Activated CD4-positive, alpha-beta T cell treated with anti-CD3 and anti-CD28 coated beads for 4 hours (primary cell): ENCODE results near the gene SCPEP1.
"Not testable (repeated sequence)": the region's sequence is repeated elsewhere in the genome, so short reads cannot be mapped to it uniquely, and the experiment has no call there.

Source experiments
- DNase-seq, 2 donors: peaks; one replicate each; pipeline ENCODE4 v3.0.0-alpha.2; 2020

SCPEP1 gene

DNA sequence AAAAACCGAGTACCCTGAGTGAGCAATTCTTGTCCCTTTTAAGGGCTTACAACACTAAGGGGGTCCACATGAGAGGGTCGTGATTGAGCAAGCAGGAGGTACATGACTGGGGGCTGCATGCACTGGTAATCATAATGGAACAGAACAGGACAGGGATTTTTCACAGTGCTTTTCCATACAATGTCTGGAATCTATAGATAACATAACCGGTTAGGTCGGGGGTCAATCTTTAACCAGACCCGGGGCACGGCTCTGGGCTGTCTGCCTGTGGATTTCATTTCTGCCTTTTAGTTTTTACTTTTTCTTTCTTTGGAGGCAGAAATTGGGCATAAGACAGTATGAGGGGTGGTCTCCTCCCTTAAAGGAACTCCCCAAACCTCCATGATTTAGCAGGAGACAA is 12.2 kb upstream of the SCPEP1 start:
- not testable (repeated sequence) for DNase-seq

DNA sequence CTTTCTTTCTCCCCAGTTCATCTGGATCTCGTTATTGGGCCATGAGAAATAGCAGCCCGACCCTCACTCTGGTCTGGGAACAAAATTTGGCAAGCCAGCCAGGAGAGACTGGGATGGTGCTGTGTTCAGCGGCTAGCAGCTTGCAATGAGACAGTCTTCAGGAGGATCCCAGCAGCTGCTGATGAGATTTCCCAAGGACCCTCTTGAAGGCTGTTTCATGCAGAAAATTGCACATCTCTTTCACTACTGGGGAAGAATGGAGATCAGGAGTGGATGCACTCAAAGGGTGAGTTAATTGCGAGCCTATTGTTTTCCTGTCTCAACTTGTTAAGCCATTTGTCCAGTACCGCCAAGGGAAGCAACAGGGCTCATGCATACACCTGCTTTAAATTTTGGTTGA is 11.6 kb upstream of the SCPEP1 start:
- DNase-seq: no peak

DNA sequence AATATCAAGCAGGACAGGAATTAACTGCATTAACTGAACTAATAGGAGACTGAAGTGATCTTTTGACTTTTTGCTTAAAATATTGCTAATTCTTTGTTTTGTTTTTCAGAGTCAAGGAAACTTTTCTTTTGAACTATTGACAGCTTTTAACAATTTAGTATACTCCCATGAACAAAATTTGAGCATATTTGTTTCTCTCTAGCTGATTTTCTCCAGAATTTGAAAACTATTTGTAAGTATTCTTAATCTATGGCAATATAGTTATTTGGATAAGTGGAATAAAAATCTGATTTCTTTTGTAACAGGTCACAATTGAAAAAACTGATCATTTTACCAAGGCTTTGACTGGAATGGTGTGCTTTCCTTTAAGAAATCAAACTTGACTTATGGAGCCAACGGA is 7.0 kb upstream of the SCPEP1 start:
- DNase-seq: no peak

DNA sequence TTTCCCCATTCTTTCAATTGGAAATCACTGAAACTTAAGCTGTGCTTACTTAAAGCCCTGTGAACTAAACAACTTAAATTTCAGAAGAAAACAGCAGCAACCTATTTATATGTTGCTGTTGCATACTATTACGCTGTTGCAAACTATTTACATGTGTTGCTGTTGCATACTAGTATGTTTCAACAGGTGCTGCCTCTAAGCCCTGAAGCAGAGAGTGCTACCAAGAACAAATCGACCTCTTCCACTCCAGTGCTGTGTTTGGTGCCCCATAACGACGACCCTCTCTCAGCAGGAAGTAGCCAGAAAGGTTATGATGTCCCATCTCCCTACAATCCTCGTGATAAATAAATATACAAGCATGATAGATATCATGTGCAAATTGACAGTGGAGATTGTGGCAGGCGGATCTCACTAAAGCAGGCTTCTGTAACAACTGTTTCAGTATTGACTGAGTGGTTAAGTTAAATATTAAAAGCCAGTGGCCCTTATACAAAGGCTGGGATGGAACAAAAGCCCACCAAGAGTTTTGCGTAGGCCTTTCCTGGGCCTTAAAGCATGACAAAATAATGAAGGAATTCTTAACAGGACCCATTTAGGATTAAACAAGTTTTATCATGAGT is 5.7 kb upstream of the SCPEP1 start:
- no peak for DNase-seq

DNA sequence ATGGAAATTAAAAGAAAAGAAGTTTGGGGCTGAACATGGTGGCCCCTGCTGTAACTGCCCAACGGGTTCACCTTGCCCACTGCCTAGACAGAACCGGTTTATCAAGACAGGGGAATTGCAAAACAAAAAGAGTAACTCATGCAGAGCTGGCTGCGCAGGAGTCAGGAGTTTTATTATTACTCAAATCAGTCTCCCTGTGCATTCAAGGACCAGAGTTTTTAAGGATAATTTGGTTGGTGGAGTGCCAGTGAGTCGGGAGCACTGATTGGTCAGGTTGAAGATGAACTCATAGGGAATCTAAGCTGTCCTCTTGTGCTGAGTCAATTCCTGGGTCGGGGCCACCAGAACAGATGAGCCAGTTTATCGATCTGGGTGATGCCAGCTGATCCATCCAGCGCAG is 4.4 kb upstream of the SCPEP1 start:
- no peak for DNase-seq

DNA sequence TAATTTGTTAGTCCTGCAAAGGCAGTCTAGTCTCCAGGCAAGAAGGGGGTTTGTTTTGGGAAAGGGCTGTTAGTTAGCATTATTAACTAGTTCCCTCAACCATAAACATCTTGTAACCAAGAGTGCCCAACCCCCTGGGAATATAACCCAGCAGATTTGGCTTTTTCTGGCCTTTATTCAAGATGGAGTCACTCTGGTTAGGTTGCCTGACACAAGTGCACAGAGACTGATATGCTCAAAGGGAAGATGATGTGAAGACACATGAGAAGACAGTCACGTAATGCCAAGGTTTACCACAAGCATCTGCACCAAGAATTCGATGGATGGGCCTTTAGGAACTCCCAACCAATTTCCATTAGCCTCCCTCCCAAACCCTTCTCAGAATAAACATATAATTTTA is 3.9 kb upstream of the SCPEP1 start:
- DNase-seq: no peak

DNA sequence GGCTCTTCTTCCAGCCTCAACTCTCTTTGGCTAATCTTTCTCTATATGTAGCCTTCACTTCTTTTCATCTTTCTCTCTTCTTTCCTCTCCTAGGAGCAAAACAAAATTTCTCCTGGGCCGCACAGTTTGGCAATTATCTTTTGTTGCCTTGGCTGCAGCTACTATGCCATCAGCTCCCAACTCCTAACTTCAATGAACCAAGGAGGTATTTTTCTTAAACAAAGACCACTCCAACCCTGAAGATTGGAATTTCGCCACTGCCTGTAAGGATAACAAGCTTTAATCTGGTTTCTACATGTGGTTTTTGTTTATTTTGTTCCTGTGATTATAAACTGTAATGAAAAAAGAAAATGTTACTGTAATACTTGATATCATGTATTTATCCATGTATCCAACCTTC is 2.3 kb upstream of the SCPEP1 start:
- DNase-seq: no peak

DNA sequence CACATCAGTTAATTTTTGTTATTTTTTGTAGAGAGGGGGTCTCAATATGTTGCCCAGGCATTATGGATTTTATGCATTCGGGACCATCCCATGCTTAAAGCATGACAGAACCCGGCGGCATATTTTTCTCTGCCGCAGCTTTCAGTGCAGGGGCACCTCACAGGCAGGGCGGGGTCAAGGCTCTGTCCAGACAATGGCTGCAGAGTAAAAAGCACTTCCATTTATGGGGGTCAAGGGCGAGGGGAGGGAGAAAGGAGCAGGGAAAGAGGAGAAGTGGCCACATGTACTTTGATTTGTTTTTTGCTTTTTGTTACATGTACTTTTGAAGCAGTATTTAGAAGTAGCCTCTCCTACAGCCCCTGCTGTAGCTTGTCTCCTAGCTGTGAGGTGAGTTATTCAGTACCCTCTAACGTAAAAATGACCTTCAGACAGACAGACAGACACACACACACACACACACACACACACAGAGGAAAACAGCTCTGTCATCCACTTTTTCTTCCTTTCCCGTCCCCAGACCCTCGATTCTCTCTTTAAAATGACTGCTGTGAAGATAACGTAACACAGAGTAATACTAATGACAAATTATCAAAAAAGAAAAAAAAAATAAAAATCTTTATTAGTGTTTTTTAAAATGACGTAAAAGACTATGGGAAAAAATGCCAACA is 856 bp upstream of the SCPEP1 start:
- DNase-seq: no peak

DNA sequence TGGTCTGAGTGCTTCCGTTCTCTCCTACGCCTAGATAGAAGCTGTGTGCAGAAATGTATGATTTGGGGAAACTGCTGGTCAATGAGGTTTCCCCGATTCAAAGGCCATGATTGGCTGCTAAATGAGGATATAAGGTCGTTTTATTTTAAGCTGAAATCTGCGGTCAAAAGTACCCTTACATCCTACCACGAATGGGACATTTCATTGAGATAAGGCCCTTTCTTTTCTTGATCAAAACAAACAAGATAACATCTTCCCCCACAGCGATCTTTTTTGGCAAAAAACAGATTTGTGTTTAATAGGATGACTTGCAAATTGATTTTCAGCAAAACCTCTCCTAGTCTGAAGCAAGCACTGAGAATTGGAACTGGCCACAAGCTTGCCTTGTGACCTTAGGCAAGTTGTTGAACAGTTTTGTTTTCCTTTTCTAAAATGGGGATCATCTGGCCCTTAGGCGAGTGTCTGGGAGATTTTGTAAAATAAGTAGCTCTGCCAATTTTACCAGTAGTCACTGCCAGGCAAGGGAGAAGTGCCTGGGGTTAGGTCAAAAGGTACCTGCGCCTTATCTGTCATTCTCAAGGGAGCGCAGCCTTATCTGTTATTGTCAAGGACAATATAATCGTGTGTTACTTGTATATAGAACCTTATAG is 635 bp downstream of the SCPEP1 start:
- no peak for DNase-seq

DNA sequence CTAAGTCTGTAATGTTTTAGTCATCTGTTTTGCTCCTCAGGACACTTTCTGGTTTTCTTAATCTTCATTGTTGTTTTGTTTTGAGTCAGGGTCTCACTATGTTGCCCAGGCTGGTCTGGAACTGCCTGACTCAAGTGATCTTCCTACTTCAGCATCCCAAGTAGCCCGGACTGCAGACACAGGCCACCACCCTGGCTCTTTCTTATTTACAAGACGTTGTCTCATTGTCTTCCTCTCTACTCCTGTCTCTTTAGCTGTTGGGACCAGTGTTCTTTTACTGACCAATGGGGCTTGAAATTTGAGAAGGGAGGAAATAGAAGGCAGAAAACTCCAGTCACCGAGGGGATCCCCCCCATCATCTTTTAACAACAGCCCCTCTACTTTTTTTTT is 1.2 kb downstream of the SCPEP1 start:
- no peak for DNase-seq

DNA sequence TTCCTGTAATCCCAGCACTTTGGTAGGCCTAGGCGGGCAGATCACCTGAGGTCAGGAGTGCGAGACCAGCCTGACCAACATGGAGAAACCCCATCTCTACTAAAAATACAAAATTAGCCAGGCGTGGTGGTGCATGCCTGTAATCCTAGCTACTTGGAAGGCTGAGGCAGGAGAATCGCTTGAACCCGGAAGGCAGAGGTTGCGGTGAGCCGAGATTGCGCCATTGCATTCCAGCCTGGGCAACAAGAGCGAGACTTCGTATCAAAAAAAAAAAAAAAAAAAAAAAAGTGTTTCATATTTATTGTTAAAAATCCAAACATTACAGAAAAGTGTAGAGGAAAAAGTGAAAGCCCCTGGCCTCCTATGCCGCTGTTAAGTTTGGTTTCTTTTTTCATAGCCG is 2.6 kb downstream of the SCPEP1 start:
- not testable (repeated sequence) for DNase-seq

DNA sequence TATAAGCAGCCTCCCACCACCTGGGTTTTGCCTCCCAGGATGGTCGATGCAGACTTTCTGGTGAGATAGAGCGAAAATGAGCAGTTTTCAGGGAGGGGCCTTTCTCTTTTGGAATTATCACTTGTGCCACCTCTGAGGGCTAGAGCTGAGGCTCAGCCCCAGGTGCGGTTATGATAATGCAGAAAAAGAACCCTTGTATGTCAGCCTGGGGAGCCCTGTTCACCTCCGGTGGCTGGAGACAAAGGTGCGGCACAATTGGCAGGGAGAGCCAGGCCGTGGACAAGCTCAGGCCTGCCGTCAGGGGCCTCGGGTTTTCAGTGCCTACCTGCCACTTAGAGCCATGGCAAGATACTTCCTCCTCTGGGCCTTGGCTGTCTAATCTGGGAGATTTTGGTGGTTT is 4.4 kb downstream of the SCPEP1 start:
- DNase-seq: no peak

DNA sequence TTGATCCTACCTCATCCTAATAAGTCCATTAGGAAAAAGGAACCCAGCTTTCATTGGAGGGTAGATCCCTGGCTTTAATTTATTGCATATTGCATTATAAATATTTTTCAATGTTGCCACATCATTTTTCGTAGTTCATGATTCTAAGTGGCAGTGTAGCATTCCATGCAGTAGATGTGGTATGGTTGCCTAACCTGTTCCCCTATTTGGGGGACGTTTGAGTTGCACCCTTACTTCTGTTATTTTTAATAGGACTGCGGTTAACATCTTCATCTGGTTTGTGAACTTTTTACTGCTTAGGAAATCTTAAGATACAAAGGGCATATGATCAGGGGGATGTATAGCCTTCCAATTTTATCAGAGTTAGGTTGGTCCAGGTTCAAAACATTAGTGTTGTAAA is 5.4 kb downstream of the SCPEP1 start:
- DNase-seq: no peak

DNA sequence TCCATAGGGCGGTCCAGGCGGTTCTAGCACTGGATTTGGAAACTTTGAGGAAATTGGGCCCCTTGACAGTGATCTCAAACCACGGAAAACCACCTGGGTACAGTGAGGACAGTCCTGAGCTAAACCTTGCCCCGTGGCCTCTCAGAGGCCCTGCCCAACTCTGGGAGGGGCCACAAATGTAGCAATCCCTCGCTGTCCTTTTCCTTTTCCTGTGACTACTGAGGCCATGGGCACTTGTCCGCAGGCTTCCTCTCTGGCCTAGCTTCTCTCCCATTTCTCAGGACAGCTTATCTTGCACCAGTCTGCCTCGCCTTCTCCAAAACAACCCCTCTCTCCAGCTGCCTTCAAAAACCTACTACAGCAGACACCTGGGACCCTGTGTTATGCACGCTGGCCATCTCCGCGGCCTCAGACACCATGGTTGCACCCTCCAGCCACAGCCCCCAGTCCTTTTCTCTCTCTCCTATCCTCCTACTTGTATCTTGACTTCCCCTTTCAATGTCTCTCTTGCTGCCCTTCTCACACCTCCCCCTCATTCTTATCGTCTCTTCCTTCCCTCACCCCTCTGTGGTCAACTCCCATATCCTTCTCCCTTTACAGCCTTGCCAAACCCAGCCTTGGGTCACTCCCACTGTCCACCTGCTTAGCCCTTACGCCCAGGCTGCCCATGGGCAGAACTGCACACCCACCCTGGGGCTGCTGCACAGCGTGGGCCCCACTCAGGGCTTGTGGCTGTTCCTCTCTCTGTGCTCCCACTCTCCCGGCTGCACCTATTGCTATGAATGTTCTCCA is 7.6 kb downstream of the SCPEP1 start:
- DNase-seq: no peak

DNA sequence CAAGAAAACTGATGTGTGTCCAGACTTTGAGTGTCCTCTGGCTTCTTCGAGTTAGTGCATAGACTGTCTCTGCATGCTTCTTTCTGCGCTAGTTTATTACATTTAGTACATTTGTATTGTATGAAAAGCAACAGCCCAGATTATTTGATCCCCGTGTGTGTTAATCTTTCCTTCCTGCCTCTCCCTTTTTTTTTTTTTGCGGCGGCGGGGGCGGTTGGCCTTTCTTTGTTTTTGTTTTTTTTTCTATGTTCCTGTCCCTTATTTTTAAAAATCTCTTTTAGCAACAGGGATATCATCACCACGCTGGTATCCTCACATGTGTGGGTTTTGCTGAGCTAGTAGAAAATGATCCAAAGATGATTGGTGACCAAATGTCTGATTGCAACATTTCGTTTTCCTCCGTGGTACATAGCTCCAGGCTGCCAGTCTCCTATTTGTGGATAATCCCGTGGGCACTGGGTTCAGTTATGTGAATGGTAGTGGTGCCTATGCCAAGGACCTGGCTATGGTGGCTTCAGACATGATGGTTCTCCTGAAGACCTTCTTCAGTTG is 9.4 kb downstream of the SCPEP1 start:
- DNase-seq: no peak

DNA sequence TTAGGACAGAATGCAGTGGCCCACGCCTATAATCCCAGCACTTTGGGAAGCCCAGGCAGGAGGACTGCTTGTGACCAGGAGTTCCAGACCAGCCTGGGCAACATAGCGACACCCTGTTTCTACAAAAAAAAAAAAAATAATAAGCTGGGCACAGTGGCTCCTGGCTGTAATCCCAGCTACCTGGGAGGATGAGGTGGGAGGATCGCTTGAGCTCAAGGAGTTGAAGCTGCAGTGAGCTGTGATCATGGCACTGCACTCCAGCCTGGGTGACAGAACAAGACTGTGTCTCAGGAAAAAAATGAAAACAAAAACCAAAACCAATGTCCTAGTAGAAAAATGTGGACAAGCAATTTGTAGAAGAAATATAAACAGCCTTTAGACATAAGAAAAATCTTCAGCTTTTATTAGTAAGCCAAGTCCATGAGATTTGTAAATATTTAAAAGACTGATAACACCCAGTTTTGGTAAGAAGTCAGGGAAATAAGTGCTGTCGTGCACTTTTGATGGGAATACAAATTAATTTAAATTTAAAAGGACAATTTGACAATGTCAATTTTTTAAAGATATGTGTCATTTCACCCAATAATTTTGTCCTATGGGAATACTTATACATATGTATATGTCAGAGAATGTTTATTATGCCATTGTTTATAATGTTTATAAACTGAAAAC is 11.1 kb downstream of the SCPEP1 start:
- no peak for DNase-seq

DNA sequence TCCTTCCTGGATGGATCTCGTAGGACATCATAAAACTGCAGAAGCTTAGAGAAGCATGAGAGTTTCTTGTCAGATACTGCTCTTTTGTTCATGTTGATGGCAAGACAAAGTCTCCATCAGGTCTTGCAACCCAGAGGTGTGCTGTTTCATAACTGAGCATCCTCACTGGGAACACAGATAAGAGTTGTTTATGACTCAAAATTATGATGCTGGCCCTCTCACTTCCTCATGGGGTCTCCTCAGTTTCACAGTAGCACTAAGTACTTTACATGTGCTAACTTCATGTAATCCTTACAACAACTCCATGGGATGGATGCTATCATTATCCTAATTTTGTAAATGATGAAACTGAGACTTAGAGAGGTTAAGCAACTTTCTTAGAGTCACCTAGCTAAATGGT is 14.4 kb downstream of the SCPEP1 start:
- DNase-seq: no peak

DNA sequence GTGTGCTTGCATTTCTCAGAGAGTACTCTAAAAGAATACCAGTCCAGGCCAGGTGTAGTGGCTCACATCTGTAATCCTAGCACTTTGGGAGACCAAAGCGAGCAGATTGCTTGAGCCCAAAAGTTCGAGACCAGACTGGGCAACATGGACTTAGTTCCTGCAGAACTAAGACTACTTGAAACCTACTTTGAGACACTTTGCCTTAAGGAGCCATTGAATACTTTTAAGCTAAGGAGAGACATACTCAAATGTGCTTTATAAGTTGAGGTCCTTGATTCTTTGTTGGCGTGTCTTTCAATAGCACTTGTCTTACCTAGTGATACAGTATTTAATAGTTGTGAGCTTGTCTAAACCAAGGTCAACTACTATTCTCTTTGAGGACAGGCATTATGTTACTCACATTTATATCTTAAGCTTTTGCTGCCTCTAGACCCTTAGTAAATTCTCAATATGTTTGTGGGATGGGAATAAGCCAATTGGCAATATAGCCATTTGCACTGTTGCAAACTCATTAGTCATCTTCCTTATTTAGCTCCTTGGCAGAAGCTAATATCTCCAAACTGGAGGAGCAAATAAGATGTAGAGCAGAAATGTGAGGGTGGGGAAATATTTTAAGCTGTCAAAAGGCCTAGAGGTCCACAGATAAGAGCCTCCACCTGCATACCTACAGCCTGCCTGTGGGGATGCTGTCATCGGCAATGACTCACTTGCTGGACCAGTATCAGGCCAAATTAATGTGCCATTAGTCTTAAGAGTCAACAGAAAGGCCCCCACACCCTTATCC is 16.3 kb downstream of the SCPEP1 start:
- DNase-seq: no peak

DNA sequence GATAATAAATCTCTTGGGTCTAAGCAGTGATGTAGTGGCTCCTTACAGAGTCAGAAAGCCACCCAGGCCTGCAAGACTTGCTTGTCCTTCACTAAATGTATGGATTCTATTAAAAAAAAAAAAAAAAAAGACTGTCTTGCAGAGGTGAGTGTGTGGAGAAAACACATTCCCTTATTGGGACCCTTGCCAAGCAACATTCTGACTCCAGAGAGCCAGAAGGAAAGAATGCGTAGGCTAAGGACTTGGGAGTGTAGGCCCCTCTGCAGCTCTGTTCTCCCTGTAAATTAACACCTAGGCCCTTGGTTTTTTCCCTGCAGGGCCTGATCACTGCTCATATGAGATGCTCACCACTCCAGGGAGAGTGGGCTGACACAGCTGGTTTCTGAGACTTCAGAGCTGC is 17.8 kb downstream of the SCPEP1 start:
- no peak for DNase-seq

DNA sequence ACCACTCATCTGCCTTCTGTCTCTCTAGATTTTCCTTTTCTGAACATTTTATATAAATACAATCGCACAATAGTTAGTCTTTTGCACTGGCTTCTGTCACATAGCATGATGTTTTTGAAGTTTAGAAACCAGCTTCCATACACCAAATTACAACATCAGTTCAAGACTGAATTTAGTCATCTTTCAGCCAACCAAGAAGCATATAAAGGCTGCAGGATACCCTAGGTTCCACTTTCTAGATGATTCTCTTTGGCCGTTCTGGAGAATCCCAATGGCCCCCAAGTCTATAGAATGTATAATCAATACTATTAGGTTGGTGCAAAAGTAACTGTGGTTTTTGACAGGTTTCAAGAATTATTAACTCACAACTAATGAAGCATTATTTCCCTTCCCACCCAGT is 19.4 kb downstream of the SCPEP1 start:
- no peak for DNase-seq

DNA sequence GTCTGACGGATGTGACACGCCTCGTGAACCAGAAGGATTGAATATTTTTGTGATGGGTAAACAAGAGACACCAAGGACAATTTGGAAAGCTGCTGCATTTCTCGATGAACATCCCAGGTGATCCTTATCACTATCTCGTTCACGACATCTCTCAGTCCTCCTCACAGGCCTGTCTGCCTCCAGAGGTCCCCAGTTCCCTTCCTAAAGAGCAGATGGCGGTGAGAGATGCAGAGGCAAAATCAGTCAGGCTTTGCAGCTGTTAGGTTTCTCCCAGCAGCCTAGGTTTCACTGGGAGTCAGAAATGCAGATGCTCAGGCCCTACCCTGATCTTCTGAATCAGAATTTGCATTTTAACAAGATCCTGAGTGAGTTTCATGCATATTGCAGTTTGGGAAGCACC is 23.6 kb downstream of the SCPEP1 start:
- DNase-seq: no peak

DNA sequence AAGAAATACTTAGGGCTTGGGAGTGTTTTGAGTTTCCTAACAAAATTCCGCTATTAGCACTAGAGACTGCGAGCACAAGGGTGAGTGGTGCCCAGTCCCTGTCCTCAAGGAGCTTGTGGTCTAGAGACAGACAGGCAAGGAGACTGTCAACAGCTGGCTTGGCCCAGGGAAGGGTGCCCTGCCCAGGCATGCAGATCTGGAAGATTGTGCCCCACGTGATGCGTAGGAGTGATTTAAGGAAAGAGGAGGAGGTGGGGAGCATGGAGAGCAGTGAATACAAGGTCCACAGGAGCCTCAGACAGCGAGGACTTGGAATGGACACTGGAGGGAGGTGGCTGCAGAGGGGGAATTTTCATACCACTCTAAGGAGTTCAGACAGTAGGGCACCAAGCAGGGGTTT is 25.0 kb downstream of the SCPEP1 start:
- DNase-seq: no peak
